DMS153 (cell line): ENCODE data around the gene SHROOM3.

Experiments used
- DNase-seq: peaks from one replicate; lab custom pipeline; 2025; lab: John Stamatoyannopoulos, UW

Gene SHROOM3

DNA sequence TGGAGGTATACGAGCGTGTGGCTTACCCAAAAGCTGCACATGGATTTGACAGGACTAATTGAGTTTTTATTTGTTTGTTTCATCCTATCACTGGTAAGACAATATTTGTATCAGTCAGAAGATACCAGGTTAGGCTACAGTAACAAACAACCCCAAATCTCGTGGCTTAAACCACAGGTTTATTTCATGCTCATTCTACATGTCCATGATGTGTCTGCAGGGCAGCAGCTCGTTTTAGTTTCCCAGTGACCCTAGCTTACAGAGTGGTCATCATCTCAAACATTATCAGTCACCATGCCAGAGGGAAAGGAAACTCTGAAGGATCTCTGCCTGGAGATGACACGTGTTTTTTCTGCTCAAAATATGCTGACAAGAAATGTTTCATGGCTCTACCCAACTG, 108.3 kb downstream of the SHROOM3 start:
- no peak for DNase-seq

DNA sequence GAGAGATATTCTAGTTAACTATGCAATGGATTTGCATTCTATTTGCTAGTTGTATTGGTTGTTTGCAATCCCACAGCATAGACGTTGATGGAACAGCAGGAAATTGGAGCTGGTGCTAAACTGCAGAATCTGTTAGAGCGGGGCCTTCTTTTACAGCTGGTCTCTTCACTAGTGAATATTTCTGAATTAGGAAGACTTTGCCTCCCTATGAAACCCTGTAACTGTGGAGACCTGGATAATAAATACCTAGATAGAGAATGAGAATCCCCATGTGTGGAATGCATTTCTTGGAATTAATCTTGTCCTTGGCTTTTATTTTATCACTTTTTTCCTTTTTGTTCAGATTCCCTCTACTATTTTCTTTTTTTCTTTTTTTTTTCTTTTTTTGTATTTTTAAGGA, 109.7 kb downstream of the SHROOM3 start:
- no peak for DNase-seq

DNA sequence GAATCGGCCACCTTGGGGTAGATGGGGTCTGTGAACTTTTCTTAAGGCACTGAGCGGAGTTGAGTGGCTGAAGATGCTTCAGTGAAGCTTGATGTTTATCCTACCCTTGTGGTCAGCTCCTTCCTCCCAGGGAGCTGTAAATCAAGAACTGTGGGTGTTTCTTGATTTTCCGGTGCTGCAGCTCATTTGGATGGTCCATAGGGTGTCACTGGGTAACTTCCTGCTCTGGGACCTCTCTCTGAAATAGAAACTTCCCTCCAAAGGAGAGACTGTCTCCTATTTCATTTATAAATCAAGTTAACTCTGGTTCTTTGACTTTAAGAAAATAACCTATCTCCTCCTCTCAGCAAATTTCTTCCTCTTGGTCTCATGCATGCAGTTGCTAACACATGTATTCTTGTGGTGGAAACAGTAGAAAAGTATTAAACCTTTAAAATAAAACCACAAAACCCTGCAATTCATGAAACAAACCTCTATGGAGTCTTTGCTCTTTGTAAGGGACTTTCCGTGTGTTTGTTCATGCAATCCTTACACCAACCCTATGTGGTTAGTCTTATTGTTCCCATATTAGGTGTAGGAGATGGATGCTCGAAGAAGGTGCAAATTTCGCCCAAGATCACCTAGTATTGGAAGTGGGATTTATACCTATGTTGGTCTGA, 110.3 kb downstream of the SHROOM3 start:
- DNase-seq: no peak

DNA sequence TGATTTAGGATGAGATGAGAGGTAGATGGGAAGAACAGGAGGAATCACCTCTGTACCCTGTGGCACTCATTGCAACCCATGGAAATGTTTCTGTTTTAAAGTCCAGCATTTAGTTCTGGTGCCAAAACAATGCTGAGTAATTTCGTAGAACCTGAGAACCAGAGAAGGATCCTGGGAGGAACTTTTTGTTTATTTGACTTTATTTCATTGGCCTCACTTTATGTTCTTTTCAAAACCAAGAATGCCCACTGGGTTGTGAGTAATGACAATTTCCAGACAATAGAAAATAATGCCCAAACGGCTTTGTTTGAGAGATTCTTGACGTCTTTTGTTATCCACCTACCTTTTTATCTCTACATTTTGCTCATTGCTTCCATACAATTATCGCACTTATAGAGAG, 111.3 kb downstream of the SHROOM3 start:
- no peak for DNase-seq

DNA sequence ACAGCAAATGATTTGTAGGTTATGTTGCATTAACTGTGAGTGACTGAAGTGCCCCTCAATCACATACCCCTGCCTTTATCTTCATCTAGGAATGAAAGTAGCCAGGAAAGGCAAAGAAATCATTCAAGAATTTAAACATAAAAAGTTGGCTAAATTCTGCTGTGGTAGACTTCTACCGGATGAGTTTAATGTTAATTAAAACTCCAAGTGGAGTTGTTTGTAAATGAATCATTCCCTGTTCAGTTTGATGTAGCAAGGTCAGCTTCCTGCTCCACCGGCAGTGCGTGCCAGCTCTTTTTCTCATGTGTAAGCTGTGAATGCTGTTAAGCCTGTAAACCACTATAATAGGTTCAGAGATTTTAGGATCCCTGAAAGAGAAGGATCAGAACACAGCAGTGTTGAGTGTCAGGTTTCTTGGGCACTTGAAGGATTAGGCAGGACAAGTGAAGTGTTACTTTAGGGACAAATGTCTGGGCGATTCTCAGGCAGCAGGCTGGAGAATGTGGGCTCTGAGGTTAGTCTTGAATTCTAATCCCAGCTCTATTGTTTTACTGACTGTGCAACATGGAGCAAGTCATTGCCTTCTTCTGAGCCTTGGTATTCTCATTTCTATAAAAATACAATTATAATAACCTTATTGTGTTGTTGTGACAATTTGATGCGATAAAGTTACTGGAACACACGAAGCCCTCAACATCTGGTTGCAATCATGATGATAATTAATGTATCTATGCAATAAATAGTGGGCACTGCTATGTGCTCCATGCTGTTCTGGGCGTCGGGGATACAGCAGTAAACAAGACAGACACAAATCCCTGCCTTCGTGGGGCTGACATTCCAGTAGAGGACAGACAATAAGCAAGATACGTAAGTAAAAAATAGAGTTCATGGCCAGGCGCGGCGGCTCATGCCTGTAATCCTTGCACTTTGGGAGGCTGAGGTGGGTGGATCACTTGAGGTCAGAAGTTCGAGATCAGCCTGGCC, 112.0 kb downstream of the SHROOM3 start:
- DNase-seq: peak; percentile 39

DNA sequence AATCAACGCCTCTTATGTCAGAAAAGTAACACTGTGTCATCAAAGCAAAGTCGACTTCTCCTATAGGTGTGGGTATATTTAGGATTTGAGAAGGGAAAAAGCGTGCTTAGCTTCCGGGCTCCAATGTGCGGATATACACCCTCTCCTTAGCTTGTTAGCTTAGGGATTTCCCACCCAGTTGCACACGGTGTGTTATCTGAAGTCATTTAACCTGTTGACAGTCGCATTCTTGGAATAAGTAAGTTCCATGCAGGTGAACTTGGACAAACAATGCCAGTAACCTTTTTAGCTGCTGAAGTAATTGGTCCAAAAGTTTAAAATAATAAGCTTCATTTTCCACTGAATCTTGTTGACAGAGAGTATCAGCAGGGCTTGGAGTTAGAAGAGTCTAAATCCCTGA, 113.7 kb downstream of the SHROOM3 start:
- DNase-seq: no peak

DNA sequence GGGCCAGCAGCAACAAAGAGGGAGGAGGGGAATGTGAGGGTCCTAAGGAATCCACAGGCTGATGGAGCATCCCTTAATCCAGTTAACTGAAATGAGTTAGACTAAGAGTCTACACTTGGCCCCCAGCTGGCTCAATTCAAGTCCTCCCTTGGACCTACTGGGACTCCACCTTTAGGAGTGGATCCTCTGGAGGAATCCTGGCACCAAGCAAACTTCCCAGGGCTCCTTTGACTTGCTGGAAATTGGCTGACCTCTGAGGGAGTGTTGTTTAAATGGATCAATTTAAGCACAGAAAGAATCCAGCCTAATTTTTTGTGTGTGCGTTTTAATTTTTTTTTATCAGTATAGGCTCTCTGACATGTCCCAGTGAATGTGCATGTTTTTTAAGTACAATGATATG, 114.7 kb downstream of the SHROOM3 start:
- no peak for DNase-seq

DNA sequence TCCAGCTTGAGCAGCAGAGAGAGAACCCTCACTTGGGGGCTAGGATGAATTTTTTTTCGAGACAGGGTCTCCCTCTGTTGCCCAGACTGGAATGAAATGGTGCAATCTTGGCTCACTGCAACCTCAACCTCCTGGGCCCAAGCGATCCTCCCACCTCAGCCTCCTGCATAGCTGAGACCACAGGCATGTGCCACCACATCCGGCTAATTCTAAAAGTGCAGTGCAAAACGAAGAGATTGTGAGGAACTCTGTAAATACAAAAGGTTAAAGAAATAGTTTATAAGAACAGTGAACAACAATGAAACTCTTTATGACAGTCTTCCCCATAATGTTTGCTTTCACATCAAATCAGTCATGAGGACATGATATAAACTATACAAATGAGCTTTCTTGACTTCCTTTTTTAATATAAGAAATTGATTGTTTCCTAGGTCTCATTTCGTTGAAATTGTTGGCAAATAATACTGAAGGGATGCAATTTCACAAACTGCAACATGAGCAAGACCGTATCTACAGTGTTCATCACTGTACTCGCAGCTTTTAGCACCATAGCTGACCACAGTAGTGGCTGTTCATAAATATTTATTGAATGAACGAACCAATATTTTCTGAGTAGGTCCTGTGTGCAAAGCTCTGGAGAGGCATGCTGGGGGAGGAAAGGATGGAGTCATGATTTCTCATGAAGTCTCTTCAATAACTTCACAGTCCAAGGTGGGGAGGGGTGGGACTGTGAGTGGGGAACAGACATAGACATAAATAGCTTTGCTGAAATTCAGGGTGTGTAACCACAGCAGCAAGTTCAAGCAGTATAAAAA, 116.1 kb downstream of the SHROOM3 start:
- no peak for DNase-seq

DNA sequence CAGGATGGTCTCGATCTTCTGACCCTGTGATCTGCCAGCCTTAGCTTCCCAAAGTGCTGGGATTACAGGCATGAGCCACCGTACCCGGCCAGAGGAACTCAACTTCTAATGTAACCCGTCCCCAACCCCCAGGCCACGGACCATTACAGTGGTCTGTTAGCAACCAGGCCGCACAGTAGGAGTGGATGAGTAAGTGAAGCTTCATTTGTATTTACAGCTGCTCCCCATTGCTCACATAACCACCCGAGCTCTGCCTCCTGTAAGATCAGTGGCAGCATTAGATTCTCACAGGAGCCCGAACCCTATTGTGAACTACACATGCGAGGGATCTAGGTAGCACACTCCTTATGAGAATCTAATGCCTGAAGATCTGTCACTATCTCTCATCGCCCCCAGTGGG, 119.6 kb downstream of the SHROOM3 start:
- DNase-seq: no peak

DNA sequence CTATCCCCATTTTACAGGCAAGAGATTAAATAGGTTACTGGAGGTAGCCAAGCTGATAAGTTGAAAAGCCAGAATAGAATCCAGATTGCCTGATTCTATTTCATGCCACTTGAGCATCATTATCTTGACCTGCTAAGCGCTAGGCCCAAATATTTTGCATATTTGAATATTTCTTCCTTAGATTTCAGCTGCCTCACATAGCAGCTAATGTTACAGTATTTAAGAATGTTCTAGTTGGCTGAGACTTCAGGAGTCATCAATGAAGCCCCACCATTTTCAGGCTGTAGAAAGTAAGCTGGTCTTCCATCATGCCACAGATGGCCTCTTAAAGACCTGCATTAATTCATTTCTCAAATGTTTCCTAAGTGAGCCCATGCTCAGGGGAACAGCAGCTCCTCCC, 121.4 kb downstream of the SHROOM3 start:
- DNase-seq: no peak

DNA sequence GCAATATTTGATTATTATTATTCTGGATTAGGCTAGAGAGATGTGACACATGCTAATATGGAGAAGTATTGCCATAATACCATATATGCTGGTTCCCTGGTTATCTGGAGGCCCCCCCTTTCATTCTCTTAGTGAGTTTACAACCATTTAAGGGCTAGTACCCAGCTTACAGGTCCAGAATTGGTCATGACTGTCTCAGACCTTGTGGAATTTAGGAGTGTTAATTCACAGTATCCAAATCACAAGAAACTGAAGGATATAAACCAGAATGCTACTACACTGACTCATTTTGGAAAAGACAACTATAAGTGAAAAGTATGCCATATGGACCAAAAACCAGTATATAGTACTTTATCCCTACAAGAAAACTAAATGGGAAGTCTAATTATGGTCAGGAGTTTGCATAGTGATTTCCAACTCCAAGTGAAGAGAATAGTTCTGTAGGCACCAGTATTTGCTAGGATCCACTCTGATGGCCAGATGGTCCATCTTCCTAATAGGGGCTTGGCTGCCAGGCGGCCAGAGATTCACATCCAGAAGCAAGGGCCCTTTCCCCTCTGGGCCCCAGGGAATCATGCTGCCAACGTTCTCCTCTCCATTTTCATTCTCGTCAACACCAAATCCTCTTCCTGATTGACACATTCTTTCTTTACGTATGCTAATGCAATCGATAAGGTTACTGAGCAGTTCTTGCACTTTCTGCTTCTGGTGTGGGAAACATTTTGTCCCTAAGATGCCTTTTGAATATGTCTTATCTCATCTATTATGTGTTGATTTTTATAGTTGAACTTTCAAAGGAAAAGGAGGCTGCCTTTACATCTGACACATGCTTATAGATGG, 123.6 kb downstream of the SHROOM3 start:
- DNase-seq: no peak

DNA sequence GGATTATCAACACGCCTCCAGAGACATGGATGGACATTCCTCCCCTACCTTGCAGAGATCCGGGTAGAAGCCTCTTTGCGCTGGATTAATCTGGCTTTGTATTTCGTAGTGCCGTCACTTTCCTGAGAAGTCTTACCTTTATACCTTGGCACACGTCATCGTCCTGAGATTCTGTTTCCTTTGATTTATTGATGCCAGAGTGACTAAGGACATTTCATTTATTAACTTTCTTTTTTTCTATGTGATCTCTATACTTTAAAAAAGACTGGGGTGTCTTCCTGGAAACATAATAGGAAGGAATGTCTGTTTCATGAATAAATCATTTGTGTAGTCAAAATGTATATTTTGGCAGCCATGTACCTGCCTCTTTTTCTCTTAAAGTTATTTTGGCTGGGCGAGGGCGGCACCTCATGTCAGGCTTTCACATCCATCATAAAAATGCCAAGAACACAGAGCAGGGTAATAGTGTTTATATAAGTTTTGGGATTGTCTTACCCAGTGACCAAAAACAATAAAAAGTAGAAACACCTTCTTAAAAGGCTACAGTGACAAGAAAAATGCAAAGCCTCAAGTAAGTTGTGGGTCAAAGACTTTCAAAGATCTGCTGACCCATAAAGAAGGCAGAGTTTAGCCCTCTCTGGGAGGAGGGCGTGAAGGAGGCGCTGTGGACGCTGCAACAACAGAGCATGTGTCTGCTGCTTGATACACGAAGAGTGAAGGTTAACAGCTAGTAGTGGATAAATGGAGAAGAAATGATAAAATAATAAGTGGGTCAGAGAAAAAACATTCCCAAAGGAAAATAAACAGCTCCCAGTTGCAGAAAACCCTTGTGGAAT, 124.4 kb downstream of the SHROOM3 start:
- DNase-seq: no peak

DNA sequence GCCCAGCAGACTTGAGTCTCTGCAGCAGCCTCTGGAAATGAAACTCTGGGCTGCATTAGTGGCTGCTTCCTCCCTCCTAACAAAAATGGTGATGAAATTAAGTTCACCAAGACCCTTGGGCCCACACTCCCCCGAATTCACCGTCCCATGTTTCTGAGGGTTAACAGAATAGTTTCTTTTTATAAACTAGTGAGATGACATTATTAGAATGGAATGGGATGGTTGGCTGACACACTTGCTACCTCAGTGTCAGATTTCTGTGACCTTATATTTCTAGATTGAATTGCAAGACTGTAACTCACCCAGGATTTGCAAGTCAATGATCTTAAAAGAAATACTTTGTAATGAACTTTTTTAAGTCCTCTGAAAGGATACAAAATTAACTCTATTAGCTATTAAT, 127.1 kb downstream of the SHROOM3 start:
- no peak for DNase-seq

DNA sequence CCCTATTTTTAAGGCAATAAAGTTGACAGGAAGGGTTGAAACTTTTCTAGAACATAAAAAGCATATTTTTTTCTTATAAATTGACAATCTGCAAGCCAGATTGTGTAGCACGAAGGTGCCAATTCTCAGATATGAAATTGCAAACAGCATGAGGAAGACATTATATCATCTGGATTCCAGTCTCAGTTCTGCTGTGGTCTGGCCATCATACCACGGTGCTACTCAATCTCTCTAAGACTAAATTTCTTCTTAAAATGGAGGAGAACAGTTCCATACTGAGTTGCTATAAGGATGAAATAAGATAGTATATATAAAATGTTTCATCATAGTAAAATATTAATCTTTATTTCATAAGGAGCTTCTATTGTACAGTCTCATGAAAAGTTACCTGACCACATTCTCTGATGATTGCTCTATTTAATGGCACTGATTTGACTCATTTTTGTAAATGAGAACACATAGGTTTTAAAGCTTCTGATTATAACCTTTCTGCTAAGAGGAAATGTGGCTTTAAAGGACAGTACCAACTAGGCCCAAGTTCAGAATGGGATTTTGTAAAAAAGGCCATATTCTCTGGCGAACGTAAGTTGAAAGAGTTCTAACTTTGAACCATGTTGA, 127.9 kb downstream of the SHROOM3 start:
- DNase-seq: no peak

DNA sequence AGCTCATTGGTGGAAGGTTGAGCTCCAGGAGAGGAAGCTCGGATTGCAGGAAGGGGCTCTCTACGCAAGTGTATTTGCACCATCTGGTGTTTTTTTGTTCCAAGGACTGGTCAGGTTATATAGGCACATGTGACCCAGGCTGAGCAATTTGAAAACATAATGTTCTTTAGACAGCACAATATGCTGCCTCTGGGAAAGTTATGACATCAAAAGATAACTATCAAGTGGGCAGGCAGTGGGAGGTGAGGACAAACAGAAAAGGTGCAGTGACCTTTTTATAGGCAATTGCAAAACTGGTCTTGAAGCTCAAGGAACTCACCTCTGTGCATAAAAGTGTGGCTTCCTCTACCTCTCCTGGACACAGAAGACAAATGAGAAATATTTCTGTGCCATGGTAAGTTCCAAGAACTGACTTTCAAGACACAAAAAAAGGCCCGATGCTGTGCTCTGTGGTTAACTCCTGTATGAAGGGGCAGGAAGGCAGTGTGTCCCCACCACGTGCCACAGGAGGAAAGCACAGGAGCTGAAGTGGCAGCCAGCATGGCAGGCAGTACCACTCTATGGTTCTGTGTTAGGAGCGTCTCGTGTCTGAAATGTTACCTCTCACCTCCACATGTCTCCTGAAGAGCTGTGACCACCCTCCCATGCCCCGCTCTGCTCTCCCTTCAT, 128.6 kb downstream of the SHROOM3 start:
- DNase-seq: no peak

DNA sequence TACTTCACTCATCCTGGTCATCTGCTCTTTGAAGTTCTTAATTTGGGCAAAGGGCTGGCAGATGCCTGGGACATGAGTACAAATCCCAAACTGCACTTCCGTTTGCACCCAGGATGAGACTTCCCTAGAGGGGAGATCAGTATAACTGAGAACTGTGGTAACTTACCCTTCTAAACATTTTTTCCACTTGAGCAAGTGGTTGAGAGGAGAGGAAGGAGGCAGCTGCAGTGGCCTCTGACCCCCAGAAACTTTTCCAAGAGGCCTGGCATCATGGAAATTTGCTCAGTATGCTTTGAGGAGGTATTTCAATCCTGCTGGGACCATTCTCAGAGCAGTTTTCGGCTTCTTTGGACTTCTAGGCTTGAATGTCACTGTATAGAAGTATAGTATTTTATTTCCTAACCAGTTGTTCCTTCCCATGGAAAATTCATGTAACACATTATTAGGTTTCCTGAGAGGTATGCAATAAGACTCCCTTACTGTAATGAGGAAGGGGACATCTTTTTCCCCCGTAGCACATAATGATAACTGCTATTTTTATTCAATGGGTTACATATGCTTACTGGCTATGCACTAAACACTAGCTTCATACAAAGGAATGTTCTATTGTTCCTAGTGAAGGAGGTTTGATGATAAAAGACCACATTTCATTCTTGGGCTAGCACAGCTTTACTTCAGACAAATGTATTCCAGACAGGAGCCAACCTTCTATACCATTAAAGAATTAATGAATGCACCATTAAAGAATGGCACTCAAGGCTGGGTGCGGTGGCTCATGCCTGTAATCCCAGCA, 129.3 kb downstream of the SHROOM3 start:
- no peak for DNase-seq

DNA sequence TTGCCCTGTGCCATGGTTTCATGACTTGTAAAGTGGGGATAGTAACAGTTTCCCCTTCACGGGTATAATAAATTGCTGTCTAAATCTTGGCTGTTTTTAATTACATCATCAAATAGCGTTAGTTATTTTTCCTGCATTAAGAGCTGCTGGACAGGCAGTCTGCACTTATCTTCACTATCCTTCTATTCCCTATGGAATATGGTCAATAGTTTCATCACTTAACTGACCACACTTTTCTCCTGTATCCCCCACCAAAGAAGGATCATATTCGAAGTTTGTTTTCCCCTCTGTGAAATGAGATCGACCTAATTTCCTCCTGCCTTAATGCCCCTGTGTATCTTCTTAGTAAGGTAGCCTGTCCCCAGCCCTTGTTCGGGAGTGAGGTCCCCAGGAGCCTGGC, 133.2 kb downstream of the SHROOM3 start:
- peak; percentile 16 for DNase-seq

DNA sequence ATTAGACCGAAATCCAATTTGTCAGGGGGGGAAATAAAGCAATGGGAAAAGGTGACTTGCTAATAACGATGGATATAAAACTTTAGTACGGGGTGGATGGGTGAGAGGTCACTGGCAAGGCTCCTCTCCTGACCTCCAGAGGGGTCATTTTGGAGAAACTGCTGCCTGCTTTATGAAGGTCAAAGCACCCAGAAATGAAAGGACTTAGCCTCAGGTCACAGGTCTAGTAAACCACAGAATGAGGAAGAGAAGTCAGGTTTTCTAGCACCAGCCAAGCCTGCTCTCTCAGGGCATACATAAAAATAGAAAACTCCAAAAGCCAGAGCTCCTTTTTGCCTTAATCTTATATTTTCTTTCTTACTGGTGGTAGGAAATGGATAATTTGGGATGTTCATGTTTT, 134.2 kb downstream of the SHROOM3 start:
- DNase-seq: no peak

DNA sequence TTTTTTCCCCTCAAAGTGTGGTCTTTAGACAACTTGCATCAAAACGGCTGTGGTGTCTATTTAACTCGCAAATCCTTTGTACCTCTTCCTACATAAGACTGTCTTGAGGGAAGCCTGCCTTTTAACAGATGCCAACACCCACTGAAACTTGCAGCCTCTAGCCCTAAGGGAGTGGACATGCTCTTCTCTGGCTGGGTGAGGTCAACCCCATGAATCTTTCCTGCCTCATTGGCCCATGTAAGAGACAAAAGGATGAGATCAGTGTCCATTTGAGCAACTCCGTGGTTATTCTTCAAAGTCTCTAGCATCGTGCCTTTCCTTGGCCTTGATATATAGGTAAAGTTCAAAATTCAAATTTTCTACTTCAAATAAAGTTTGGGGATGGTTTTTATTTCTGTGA, 134.7 kb downstream of the SHROOM3 start:
- DNase-seq: no peak
